Neural crest cell (in vitro differentiated cells): ENCODE data around the gene H1-8. TPM values are rescaled to one million over a fixed set of nuclear protein-coding genes. Genes with fewer than 3 reads are reported as not detected.

Source experiments
- DNase-seq: peaks from one replicate; pipeline ENCODE4 v3.0.0; 2021; ENCODE audit warnings: low read depth, mixed read lengths, low spot score
- H3K27ac Mint-ChIP-seq: one replicate; pipeline ENCODE4 v1.8.0; 2021; ENCODE audit warnings: mild to moderate bottlenecking, mixed read lengths; ENCODE audit not compliant: unreplicated experiment
- H3K27me3 Mint-ChIP-seq: 2 replicates; pipeline ENCODE4 v1.8.0; 2021; ENCODE audit warnings: low read depth, mild to moderate bottlenecking, mixed read lengths
- H3K36me3 Mint-ChIP-seq: 2 replicates; pipeline ENCODE4 v1.8.0; 2021; ENCODE audit warnings: low read depth, mild to moderate bottlenecking, mixed read lengths
- H3K4me1 Mint-ChIP-seq: 2 replicates; pipeline ENCODE4 v1.8.0; 2021; ENCODE audit warnings: mixed read lengths
- H3K4me3 Mint-ChIP-seq: one replicate; pipeline ENCODE4 v1.8.0; 2021; ENCODE audit warnings: mild to moderate bottlenecking, mixed read lengths
- H3K9me3 Mint-ChIP-seq: 2 replicates; pipeline ENCODE4 v1.8.0; 2021; ENCODE audit warnings: mixed read lengths
- total RNA-seq: library from RNA; stranded (reverse); gene quantifications from 2 replicates; pipeline ENCODE4 v1.2.1, GENCODE V29; 2021
- TF ChIP-seq, protein P1 (sequence below): fragments of 200-600 bp; sonication (generic); conservative IDR thresholded peaks from 2 replicates; pipeline ENCODE4 v1.5.0; 2021; ENCODE audit warnings: antibody characterized with exemption, mild to moderate bottlenecking

Gene H1-8
- total RNA-seq, 1 donor from 2014 or later, result not detected

GRCh38 chr3:129522953-129523352, 20.0 kb upstream of the H1-8 start:
- Mint-ChIP-seq H3K9me3 (no peaks in the 10 kb centered on the region), H3K4me1 (peaks cover 11% of the 10 kb centered on the region), H3K27me3 (no peaks in the 10 kb centered on the region), H3K36me3 (no peaks in the 10 kb centered on the region), H3K4me3 (no peak overlapping the region), H3K27ac (no peak overlapping the region)
- TF ChIP-seq, protein P1, sequence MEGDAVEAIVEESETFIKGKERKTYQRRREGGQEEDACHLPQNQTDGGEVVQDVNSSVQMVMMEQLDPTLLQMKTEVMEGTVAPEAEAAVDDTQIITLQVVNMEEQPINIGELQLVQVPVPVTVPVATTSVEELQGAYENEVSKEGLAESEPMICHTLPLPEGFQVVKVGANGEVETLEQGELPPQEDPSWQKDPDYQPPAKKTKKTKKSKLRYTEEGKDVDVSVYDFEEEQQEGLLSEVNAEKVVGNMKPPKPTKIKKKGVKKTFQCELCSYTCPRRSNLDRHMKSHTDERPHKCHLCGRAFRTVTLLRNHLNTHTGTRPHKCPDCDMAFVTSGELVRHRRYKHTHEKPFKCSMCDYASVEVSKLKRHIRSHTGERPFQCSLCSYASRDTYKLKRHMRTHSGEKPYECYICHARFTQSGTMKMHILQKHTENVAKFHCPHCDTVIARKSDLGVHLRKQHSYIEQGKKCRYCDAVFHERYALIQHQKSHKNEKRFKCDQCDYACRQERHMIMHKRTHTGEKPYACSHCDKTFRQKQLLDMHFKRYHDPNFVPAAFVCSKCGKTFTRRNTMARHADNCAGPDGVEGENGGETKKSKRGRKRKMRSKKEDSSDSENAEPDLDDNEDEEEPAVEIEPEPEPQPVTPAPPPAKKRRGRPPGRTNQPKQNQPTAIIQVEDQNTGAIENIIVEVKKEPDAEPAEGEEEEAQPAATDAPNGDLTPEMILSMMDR, result no peak
- DNase-seq, result no peak

GRCh38 chr3:129524081-129524480, 18.9 kb upstream of the H1-8 start:
- TF ChIP-seq, protein P1, result no peak
- no peaks in the 10 kb centered on the region for H3K9me3 Mint-ChIP-seq
- no peaks in the 10 kb centered on the region for H3K27me3 Mint-ChIP-seq
- peaks cover 11% of the 10 kb centered on the region for H3K4me1 Mint-ChIP-seq
- H3K27ac Mint-ChIP-seq, result no peak overlapping the region
- no peaks in the 10 kb centered on the region for H3K36me3 Mint-ChIP-seq
- DNase-seq, result no peak
- H3K4me3 Mint-ChIP-seq, result no peak overlapping the region

DNA sequence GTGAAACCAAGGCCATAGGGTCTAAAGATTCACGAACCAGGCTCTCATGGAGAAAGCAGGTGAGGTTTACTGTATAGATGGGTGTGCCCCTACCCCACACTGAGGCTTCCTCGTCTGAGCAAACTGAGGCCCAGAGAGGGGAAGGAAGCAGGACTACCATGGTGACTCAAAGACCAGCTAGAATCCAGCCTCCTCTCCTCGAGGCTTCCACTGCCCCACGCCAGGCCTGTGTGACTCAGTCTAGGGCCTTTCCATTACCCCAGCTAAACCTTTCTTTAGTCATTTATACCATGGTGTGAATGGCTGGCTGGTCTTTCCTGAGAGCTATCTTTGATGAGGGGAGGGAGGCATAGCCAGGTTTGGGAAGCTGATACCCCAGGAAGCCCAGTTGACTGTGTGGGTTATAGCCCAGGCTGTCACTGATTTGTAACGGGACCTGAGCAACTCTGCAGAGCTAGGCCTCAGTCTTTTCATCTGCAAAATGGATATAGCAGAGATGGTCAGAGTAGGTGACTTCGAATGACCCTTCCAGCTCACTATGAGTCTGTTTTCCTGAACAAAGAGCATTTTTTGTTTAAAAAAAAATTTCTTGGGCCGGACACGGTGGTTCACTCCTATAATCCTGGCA, 17.5 kb upstream of the H1-8 start:
- Mint-ChIP-seq H3K4me3 (no peak overlapping the region), H3K36me3 (no peaks in the 10 kb centered on the region), H3K27ac (no peak overlapping the region), H3K27me3 (no peaks in the 10 kb centered on the region), H3K4me1 (peaks cover 12% of the 10 kb centered on the region), H3K9me3 (no peaks in the 10 kb centered on the region)
- DNase-seq, result no peak
- TF ChIP-seq, protein P1, result no peak

DNA sequence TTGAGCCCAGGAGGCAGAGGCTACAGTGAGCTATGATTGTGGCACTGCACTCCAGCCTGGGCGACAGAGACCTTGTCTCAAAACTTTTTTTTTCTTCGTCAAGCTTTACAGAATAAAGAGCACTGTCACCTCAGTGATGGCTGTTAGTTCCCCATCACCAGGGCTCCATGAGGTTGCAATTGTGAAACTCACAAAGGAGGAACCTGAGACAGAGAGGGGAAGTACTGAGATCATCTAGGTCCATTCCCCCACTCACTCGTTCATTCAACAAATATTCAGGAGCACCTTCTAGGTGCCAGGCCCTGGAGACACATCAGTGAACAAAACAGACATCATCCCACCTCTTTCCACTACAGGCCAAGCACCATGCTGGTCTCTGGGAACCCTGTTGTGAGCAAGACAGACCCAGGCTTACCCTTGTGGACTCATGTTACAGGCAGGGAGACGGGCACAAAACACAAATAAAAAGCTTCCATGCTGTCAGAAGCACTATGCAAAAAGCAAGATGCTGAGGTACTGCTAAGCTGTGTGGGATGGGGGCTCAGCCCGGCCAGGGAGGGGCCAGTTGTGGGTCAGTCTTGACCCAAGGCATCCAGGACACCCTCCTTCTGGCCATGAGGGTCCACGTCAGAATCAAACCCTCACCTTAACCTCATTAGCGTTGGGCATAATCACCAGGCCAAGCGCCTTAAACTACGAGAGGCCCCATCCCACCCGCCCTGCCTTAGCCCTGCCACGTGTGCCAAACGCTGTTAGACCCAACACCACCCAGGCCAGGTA, 16.7 kb upstream of the H1-8 start:
- DNase-seq, result no peak
- peaks cover 9% of the 10 kb centered on the region for H3K4me1 Mint-ChIP-seq
- H3K36me3 Mint-ChIP-seq, result no peaks in the 10 kb centered on the region
- H3K4me3 Mint-ChIP-seq, result no peak overlapping the region
- H3K27ac Mint-ChIP-seq, result no peak overlapping the region
- H3K27me3 Mint-ChIP-seq, result no peaks in the 10 kb centered on the region
- TF ChIP-seq, protein P1, result no peak
- H3K9me3 Mint-ChIP-seq, result no peaks in the 10 kb centered on the region

GRCh38 chr3:129527262-129527661, 15.7 kb upstream of the H1-8 start:
- no peak overlapping the region for H3K27ac Mint-ChIP-seq
- TF ChIP-seq, protein P1, result no peak
- H3K4me1 Mint-ChIP-seq, result peaks cover 5% of the 10 kb centered on the region
- no peaks in the 10 kb centered on the region for H3K27me3 Mint-ChIP-seq
- no peaks in the 10 kb centered on the region for H3K9me3 Mint-ChIP-seq
- no peak overlapping the region for H3K4me3 Mint-ChIP-seq
- DNase-seq, result no peak
- no peaks in the 10 kb centered on the region for H3K36me3 Mint-ChIP-seq
